HG03064 (cell line): Measurements from ENCODE around the gene LAMC1.

ENCODE experiments used
- ATAC-seq: cut with Tn5 transposase; IDR thresholded peaks from one replicate; pipeline ENCODE4 v1.9.1; 2021; ENCODE audit warnings: low read depth; ENCODE audit not compliant: unreplicated experiment

The LAMC1 gene

GRCh38 chr1:183019860-183020259 is 3.4 kb upstream of the LAMC1 start:
- no peak for ATAC-seq

- no peak for ATAC-seq
Measured at GRCh38 chr1:183021405-183022201, 1.6 kb upstream of the LAMC1 start.

- ATAC-seq: no peak
Measured at GRCh38 chr1:183022202-183023145, 746 bp upstream of the LAMC1 start.

DNA sequence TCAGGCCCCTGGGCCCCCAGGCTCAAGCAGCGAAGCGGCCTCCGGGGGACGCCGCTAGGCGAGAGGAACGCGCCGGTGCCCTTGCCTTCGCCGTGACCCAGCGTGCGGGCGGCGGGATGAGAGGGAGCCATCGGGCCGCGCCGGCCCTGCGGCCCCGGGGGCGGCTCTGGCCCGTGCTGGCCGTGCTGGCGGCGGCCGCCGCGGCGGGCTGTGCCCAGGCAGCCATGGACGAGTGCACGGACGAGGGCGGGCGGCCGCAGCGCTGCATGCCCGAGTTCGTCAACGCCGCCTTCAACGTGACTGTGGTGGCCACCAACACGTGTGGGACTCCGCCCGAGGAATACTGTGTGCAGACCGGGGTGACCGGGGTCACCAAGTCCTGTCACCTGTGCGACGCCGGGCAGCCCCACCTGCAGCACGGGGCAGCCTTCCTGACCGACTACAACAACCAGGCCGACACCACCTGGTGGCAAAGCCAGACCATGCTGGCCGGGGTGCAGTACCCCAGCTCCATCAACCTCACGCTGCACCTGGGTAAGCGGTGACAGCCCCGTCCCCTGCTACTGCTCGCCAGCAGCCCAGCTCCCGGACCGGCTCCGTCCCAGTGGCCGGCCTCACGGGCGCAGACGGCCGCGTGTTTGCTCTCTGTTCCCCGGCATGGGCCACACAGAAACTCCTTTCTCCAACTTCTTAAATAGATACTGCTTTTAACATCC is 539 bp downstream of the LAMC1 start:
- ATAC-seq: peak; percentile 66

DNA sequence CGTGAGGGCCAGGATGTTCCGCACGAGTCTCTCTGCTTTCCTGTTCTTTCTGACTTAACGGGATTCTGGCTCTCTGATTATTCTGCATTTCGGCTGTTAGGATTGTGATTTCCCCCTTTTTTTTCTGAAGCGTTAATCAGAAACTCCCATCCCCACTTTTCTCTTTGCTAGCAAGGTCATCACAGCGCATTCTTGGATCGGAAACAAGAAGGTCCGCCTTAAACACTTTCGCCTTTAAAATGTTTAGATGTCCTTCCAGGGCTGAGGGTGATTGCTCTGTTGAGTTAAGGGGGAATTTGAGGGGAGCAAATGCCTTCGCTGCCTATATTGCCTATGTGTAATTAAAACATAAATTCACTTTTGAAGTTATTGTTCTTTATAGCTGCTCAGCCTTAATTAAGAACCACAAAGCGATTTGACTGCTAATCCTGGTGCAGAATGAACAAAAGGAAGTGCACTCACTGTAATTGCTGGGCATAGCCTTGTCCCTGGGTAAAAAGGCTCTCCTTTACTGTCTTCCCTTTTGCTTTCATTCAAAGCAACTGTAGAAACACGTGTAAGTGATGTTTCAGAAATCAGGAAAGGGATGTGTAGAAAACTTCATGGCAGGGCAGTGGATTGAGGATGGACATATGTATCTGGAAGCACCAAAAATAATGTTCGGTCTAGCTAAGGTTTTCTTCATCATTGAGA is 1.2 kb downstream of the LAMC1 start:
- no peak for ATAC-seq

GRCh38 chr1:183025010-183025337 is 1.8 kb downstream of the LAMC1 start:
- no peak for ATAC-seq

- ATAC-seq: no peak
Measured at GRCh38 chr1:183025782-183026774, 2.9 kb downstream of the LAMC1 start.

DNA sequence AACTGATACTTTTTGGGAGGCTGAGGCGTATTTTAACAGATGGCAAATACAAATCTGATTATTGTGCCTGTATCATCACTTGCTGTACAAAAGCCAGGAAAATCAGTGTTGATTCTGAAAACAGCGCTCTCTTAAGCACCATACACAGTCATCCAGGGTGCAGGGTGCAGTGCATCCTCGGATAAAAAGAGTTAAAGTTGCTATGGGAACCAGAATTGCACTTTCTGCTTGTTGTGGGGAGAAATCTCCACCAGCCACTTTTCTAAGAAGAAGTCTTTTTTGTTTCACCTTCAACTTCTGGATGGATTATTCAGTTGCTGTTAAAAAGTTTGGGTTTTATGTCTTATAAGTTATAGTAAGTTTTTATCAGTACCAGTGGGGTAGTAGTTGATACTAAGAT is 3.8 kb downstream of the LAMC1 start:
- ATAC-seq: no peak

- ATAC-seq: no peak
Measured at GRCh38 chr1:183027791-183028190, 4.6 kb downstream of the LAMC1 start.

- no peak for ATAC-seq
Measured at GRCh38 chr1:183029591-183030000, 6.4 kb downstream of the LAMC1 start.

- no peak for ATAC-seq
Measured at GRCh38 chr1:183030053-183030452, 6.8 kb downstream of the LAMC1 start.

DNA sequence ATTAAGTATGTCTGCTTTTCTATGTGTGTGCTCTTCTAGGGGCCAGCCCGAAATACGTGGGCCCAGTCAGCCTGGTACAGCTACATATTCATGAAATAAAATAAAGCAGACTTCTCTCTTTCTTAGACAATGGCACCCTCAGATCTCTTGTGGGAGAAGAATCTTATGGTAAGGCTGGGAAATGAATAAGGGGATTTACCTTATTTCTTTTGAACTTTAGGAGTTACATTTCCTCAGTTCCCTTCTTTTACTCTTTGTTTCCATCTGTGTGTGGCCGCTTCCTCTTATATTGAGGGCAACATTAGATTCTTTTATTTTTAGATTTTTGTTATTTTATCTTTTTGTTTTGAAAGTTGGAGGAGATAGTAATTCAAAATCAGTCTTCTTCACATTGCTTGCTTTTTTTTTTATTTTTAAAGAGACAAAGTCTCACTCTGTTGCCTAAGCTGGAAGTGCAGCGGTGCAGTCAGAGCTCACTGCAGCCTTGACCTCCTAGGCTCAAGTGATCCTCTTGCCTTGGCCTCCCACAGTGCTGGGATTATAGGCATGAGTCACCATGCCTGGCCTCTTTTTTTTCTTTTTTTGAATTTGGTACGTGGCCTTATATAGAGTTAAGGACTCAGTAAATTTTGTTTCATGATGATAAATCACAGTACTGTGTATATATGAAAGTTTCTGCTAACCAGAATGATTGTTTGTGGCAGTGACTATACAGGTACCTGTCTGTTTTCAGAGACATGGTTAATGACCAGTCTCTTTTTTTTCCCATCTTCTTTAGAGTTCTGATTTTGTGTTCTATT is 9.1 kb downstream of the LAMC1 start:
- ATAC-seq: no peak

GRCh38 chr1:183033205-183033604 is 10.0 kb downstream of the LAMC1 start:
- ATAC-seq: no peak

DNA sequence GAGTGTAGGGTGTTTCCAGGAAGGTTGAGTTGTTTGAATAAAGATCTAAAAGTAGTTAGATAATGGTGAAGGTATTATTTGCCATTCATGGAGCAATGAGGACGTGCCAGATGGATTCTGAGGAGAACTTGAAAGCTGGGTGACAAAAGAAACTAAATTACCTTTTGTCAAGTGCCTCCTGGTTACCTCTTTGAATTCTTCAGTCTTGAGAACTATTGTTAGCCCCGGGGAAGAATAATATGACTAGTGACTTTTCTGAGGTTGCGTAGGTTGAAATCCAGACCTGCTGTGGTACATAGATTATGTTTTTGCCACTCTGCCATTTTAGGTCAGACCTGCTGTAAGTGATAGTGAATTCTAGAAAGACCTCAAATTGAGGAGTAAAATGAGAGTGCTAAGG is 11.5 kb downstream of the LAMC1 start:
- ATAC-seq: no peak

GRCh38 chr1:183038333-183038866 is 15.2 kb downstream of the LAMC1 start:
- ATAC-seq: no peak

GRCh38 chr1:183038913-183039312 is 15.7 kb downstream of the LAMC1 start:
- no peak for ATAC-seq

DNA sequence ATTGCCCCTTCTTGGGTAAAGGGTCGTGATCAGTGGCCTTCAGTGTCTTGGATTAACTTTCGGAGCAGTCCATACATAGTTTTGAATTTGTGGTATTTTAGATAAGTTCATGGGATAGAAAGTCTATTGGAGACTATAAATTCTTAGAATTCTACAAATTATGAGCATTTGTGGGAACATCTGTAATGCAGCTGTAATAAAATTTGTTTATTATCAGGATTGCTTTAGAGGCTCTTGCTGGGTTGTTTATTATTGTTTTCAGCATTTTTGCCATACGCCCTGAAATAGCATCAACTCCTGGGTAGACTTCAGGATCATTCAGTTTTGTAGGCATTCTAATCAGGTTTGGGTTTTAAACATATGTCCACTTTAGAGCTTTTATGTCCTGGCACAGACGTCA is 16.1 kb downstream of the LAMC1 start:
- no peak for ATAC-seq

DNA sequence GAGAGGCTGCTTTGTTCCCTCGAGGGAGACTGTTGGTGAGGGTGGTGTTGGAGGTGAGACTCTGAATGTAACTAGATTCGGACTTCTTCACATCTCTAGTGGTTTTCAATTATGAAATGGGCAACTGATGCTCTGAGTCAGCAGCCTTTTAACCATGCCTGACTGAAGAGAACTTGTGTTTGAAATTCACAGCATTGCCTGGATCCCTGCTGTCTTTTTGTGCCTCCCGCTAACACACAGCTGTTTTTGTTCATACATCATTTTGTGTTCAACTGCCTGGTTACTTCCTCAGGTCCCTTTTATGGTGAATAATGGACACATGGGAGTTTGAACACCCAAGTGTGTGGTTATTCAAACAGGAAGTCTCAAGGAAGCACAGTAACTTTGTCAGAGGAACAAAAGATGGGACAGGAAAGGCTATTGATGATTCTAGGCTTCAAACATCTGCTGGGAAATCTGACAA is 16.8 kb downstream of the LAMC1 start:
- no peak for ATAC-seq
